NCI-H1417 treated with DMSO at 0.1 percent for 48 hours (cell line): ENCODE results near the gene CIB4.

Experiments used
- DNase-seq: peaks from one replicate; lab custom pipeline; 2025; lab: John Stamatoyannopoulos, UW

CIB4 gene

GRCh38 chr2:26581991-26582842 is 58.9 kb downstream of the CIB4 start:
- DNase-seq, result no peak

DNA sequence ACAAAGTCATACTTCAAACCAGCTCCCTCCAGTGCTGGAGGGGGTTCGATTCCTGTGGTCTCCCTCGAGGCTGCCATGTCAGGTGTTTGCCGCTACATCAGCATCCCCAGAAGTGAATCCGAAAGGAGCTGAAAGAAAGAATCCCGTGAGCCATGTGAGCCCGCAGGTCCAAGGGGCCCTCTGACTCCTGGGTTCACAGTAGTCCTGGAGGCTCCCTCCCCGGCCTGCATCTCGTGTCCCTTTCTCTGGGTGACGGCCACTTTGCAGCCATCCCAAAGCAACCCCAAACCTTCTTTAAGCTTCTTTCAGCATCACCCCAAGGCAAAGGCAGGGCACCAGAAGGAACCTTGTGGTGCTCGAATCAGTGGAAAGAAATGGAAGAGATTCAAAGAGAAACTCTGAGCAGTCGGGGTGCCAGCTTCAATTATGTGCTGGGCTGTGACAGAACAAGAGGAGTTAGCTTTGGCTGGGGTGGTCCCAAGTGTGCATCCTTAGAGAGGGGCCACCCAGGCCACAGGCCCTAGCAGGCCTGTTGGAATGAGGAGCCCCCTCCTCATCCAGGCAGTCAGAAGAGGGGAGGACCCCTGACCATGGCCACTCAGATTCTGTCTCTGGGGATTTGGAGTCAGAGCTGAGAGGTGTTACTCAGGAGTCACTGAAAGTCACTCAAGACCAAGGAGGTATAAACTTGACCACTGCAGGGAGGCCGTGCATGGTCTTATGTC is 59.7 kb downstream of the CIB4 start:
- no peak for DNase-seq

- no peak for DNase-seq
These were observed 60.4 kb downstream of the CIB4 start for GRCh38 chr2:26580751-26581150.

GRCh38 chr2:26580151-26580550 is 61.0 kb downstream of the CIB4 start:
- DNase-seq, result no peak

GRCh38 chr2:26579723-26580040 is 61.5 kb downstream of the CIB4 start:
- no peak for DNase-seq

- DNase-seq, result no peak
These were observed 62.0 kb downstream of the CIB4 start for GRCh38 chr2:26579025-26579722.

DNA sequence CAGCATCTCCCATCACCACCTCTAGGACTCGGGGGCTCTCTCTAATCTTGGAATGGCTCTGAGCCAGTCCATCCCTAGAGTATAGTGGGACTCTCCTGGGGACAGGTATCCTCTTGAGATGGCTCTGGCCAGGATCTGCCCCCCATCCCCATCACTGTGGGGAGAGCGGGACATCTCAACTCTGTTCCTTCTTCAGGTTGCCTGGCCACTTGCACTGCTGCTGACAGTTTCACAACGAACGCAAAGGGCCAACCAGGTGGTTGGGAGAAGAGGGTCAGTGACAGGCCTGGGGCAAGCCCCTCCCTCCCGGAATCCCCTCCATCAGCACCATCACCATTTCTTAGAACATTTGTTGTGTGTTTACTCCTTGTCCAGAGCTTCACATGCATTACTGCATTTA is 62.6 kb downstream of the CIB4 start:
- DNase-seq, result no peak

GRCh38 chr2:26578113-26578458 is 63.1 kb downstream of the CIB4 start:
- no peak for DNase-seq

GRCh38 chr2:26577442-26578112 is 63.6 kb downstream of the CIB4 start:
- DNase-seq, result no peak

- DNase-seq, result peak; percentile 71
These were observed 64.4 kb downstream of the CIB4 start for GRCh38 chr2:26576565-26577441.

- no peak for DNase-seq
These were observed 65.2 kb downstream of the CIB4 start for GRCh38 chr2:26575836-26576564.

- DNase-seq, result no peak
These were observed 66.1 kb downstream of the CIB4 start for GRCh38 chr2:26574900-26575560.

GRCh38 chr2:26574066-26574899 is 66.9 kb downstream of the CIB4 start:
- DNase-seq, result no peak

- DNase-seq, result no peak
These were observed 67.8 kb downstream of the CIB4 start for GRCh38 chr2:26573241-26573925.

GRCh38 chr2:26572591-26572990 is 68.6 kb downstream of the CIB4 start:
- DNase-seq, result no peak

GRCh38 chr2:26571316-26571715 is 69.8 kb downstream of the CIB4 start:
- no peak for DNase-seq

DNA sequence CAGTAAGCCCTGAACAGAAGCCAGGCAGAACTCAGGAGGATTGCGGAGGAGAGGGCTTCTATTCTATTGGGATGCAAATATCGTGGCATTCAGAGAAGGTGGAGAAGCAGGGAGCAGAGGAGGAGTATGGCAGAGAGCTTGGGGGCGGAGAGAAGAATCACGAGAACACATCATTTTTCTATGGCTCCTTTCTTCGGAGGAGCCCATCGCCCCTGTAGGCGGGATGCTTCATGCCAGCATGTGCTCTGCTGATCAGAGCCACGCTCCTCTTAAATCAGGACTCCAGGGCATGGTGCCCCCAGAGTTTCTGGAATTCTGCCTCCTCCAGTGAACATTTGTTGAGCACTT is 71.1 kb downstream of the CIB4 start:
- no peak for DNase-seq

DNA sequence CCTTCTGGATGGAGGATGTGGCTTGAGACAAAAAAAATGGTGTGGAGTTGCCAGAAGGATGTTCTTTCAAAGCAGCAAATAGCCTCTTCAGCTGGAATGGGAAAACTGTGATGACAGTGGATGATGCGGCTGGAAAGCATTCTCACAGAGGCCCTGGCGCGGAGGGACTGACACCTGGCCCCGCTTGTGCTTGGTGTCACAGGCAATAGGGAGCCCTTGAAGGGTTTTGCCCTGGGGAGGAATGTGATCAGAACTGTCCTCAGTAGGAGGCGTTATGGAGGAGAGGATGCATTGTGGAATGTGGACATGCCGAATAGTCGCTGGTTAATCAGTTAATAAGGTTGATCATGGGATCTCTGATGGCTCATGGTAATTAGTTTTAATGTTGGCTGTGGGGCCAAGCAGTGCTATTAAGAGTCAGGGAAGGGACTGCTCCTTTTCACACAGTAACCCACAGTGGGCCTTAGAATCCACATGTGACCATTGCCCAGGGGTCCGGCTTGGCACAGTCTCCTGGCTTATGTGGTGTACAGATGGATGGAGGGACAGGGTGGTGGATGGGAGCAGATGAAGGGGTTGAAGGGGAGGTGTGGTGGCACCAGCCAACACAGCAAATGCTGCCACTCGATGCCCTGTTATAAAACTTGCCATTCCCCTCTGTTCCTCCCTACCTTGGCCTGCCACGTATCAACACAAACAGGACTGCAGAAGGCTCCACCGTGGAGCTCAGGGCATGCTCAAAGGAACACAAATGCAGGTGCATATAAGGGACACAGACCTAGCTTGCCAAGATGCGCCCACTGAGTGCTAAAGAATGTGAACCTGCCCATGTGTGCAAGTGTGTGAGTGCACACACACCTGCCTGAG is 71.7 kb downstream of the CIB4 start:
- no peak for DNase-seq
